ENCODE results near the gene EHHADH. TPM values are rescaled to one million over a fixed set of nuclear protein-coding genes. Genes with fewer than 3 reads are reported as not detected.
A peak's percentile ranks its signal among the peaks of the same experiment; 100 is the strongest.
"Not testable (repeated sequence)": the region's sequence is repeated elsewhere in the genome, so short reads cannot be mapped to it uniquely, and the experiment has no call there.

EHHADH gene
- total and polyA plus RNA-seq, 4 donors: 3.8 to 4.7 (median 4.3) TPM

- Histone ChIP-seq H3K4me3 (ENCODE audit: low read depth, low read length) (no peak overlapping the region), H3K27ac (ENCODE audit: low read depth, low read length) (no peak overlapping the region), H3K4me1 (ENCODE audit: control insufficient read depth, insufficient read depth, low read length) (no peaks in the 10 kb centered on the region), H3K36me3 (ENCODE audit: control insufficient read depth, insufficient read depth, low read length) (no peaks in the 10 kb centered on the region), H3K27me3 (ENCODE audit: control insufficient read depth, insufficient read depth, low read length) (peaks cover 2% of the 10 kb centered on the region), H3K9me3 (ENCODE audit: control insufficient read depth, insufficient read depth, low read length) (peaks cover 3% of the 10 kb centered on the region)
- DNase-seq (ENCODE audit: low read depth in 4 of 6, low spot score in 6 of 6): no peak
- WGBS (ENCODE audit: insufficient coverage): no CpG with 5 or more reads among the region's 1 CpG
Observed at GRCh38 chr3:185257334-185257733, 3.5 kb upstream of the EHHADH start.

- no peak overlapping the region for H3K4me3 ChIP-seq (ENCODE audit: low read depth, low read length)
- DNase-seq (ENCODE audit: low read depth in 4 of 6, low spot score in 6 of 6): no peak
- peaks cover 2% of the 10 kb centered on the region for H3K27me3 ChIP-seq (ENCODE audit: control insufficient read depth, insufficient read depth, low read length)
- 82% methylated on average over 3 of the region's 4 CpGs for WGBS (ENCODE audit: insufficient coverage)
- no peaks in the 10 kb centered on the region for H3K36me3 ChIP-seq (ENCODE audit: control insufficient read depth, insufficient read depth, low read length)
- peaks cover 3% of the 10 kb centered on the region for H3K9me3 ChIP-seq (ENCODE audit: control insufficient read depth, insufficient read depth, low read length)
- no peak overlapping the region for H3K27ac ChIP-seq (ENCODE audit: low read depth, low read length)
- no peaks in the 10 kb centered on the region for H3K4me1 ChIP-seq (ENCODE audit: control insufficient read depth, insufficient read depth, low read length)
Observed at GRCh38 chr3:185254799-185255198, 950 bp upstream of the EHHADH start.

DNA sequence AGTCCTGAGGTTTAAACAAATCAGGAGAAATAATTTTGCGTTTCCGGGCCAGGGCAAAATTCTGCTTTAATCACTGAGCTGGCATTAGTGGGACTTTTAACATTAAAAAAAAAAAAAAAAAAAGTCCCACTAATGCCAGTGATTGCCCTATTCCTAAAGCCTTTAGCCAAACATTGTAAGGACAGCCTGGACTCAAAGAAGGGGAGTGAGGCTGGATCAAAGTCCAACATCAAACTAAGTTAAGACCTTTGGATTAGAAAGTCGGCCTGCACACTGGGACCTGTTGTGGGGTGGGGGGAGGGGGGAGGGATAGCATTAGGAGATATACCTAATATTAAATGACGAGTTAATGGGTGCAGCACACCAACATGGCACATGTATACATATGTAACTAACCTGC lies 716 bp downstream of the EHHADH start:
- not testable (repeated sequence) for H3K27me3 ChIP-seq (ENCODE audit: control insufficient read depth, insufficient read depth, low read length); H3K4me3 ChIP-seq (ENCODE audit: low read depth, low read length); H3K9me3 ChIP-seq (ENCODE audit: control insufficient read depth, insufficient read depth, low read length); DNase-seq (ENCODE audit: low read depth in 4 of 6, low spot score in 6 of 6); H3K36me3 ChIP-seq (ENCODE audit: control insufficient read depth, insufficient read depth, low read length); H3K4me1 ChIP-seq (ENCODE audit: control insufficient read depth, insufficient read depth, low read length); H3K27ac ChIP-seq (ENCODE audit: low read depth, low read length)
- WGBS (ENCODE audit: insufficient coverage): no CpG with 5 or more reads among the region's 4 CpGs

DNA sequence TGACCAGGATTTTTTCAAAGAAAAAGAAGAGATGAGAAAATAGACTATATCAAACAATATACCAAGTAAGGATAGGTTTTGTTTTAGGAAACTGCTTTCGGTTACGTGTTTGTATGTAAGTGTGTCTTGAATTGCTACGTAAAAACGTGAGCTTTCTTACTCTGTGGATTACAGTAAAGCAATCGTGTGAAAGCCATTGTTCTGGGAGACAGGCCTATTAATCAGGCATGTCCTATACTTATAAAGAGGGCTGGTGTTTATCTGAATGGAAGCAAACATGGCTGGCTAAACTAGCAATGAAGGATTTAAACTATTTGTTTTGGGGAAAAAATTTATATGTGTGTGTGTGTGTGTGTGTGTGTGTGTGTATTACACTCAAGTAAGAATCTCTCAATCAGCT lies 2.6 kb downstream of the EHHADH start:
- H3K27ac ChIP-seq (ENCODE audit: low read depth, low read length): no peak overlapping the region
- H3K36me3 ChIP-seq (ENCODE audit: control insufficient read depth, insufficient read depth, low read length): no peaks in the 10 kb centered on the region
- no peaks in the 10 kb centered on the region for H3K4me1 ChIP-seq (ENCODE audit: control insufficient read depth, insufficient read depth, low read length)
- H3K27me3 ChIP-seq (ENCODE audit: control insufficient read depth, insufficient read depth, low read length): peaks cover 2% of the 10 kb centered on the region
- no peak overlapping the region for H3K4me3 ChIP-seq (ENCODE audit: low read depth, low read length)
- no peaks in the 10 kb centered on the region for H3K9me3 ChIP-seq (ENCODE audit: control insufficient read depth, insufficient read depth, low read length)
- 40% methylated on average over 3 of the region's 5 CpGs for WGBS (ENCODE audit: insufficient coverage)
- DNase-seq (ENCODE audit: low read depth in 4 of 6, low spot score in 6 of 6): peak in 1 of 6 donors; percentile 7

DNA sequence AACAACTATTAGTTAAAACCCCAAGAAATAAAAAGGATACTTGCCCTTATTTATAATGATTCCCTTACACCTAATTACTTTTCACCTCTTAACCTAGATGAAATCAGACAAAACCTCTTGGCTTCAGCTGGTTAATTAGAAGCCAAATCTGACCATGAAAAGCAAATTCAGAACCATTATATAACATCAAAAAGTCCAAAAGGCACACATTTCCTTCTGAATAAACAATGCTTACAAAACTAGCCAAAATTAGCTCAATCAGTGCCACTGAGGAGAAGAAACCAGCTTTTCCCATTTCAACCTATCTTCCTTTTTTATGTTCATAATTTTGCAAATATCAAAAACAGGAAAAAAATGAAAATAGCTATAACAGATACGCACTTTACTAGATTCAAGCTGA lies 3.2 kb downstream of the EHHADH start:
- no peaks in the 10 kb centered on the region for H3K4me1 ChIP-seq (ENCODE audit: control insufficient read depth, insufficient read depth, low read length)
- H3K36me3 ChIP-seq (ENCODE audit: control insufficient read depth, insufficient read depth, low read length): no peaks in the 10 kb centered on the region
- DNase-seq (ENCODE audit: low read depth in 4 of 6, low spot score in 6 of 6): no peak
- no CpG with 5 or more reads among the region's 1 CpG for WGBS (ENCODE audit: insufficient coverage)
- no peak overlapping the region for H3K4me3 ChIP-seq (ENCODE audit: low read depth, low read length)
- H3K27ac ChIP-seq (ENCODE audit: low read depth, low read length): no peak overlapping the region
- no peaks in the 10 kb centered on the region for H3K9me3 ChIP-seq (ENCODE audit: control insufficient read depth, insufficient read depth, low read length)
- peaks cover 2% of the 10 kb centered on the region for H3K27me3 ChIP-seq (ENCODE audit: control insufficient read depth, insufficient read depth, low read length)

DNA sequence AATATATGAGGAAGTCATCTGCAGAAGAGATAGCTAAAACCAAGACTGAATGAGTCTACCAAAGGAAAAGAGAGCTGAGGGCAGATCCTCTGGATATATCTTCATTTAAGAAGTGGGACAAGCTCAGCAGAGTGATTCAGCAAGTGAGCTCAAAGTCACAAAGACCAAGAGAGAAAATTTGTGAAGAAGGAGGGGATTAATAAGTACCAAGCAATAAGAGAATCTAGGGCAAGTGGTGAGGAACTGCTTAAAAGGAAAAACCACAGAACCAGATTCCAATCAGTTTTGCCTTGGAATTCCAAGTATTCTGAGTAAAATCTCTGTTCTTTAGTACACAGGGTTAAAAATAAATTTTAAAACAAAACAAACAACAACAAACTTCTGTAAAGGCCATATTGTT lies 3.6 kb downstream of the EHHADH start:
- H3K27me3 ChIP-seq (ENCODE audit: control insufficient read depth, insufficient read depth, low read length): peaks cover 2% of the 10 kb centered on the region
- H3K36me3 ChIP-seq (ENCODE audit: control insufficient read depth, insufficient read depth, low read length): no peaks in the 10 kb centered on the region
- no peak overlapping the region for H3K4me3 ChIP-seq (ENCODE audit: low read depth, low read length)
- DNase-seq (ENCODE audit: low read depth in 4 of 6, low spot score in 6 of 6): no peak
- no peaks in the 10 kb centered on the region for H3K4me1 ChIP-seq (ENCODE audit: control insufficient read depth, insufficient read depth, low read length)
- no peak overlapping the region for H3K27ac ChIP-seq (ENCODE audit: low read depth, low read length)
- H3K9me3 ChIP-seq (ENCODE audit: control insufficient read depth, insufficient read depth, low read length): no peaks in the 10 kb centered on the region

GRCh38 chr3:185242642-185243041 lies 11.2 kb downstream of the EHHADH start:
- H3K9me3 ChIP-seq (ENCODE audit: control insufficient read depth, insufficient read depth, low read length): peaks cover 4% of the 10 kb centered on the region
- WGBS (ENCODE audit: insufficient coverage): 94% methylated on average over 3 of the region's 3 CpGs
- H3K4me3 ChIP-seq (ENCODE audit: low read depth, low read length): no peak overlapping the region
- no peaks in the 10 kb centered on the region for H3K27me3 ChIP-seq (ENCODE audit: control insufficient read depth, insufficient read depth, low read length)
- DNase-seq (ENCODE audit: low read depth in 4 of 6, low spot score in 6 of 6): no peak
- H3K4me1 ChIP-seq (ENCODE audit: control insufficient read depth, insufficient read depth, low read length): no peaks in the 10 kb centered on the region
- no peak overlapping the region for H3K27ac ChIP-seq (ENCODE audit: low read depth, low read length)
- no peaks in the 10 kb centered on the region for H3K36me3 ChIP-seq (ENCODE audit: control insufficient read depth, insufficient read depth, low read length)

DNA sequence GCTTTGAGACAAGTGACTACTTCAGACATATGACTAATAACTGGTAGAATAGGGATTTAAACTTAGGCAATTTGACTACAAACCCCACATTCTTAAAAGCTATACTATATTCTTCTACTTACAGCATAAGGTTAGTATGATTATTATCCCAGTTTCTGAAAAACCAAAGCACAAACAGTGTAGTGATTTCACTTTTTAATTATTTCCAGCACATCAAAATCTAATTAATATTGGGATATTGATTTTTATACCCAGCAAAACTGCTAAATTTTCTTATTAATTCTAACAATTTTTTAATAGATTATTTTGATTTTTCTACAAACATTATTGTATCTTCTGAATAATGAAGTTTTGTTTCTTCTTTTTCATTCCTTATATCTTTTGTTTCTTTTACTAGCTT lies 16.9 kb downstream of the EHHADH start:
- no peak for DNase-seq (ENCODE audit: low read depth in 4 of 6, low spot score in 6 of 6)
- no peaks in the 10 kb centered on the region for H3K27me3 ChIP-seq (ENCODE audit: control insufficient read depth, insufficient read depth, low read length)

DNA sequence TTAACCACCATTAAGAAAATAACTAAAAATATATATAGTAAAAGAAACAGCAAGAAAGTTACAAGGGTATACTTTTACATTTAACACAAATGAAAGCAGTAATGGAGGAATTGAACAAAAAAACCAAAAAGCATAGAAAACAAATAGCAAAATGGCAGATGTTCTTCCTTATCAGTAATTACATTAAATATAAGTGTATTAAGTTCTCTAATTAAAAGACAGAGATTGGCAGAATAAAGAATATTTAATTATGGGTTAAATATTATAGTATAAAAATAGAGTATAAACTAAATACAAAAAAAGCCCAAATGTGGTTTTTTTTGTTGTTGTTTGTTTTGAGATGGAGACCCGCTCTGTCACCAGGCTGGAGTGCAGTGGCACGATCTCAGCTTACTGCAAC lies 20.5 kb downstream of the EHHADH start:
- no peak overlapping the region for H3K27ac ChIP-seq (ENCODE audit: low read depth, low read length)
- no CpG with 5 or more reads among the region's 2 CpGs for WGBS (ENCODE audit: insufficient coverage)
- H3K27me3 ChIP-seq (ENCODE audit: control insufficient read depth, insufficient read depth, low read length): no peaks in the 10 kb centered on the region
- no peaks in the 10 kb centered on the region for H3K36me3 ChIP-seq (ENCODE audit: control insufficient read depth, insufficient read depth, low read length)
- H3K4me3 ChIP-seq (ENCODE audit: low read depth, low read length): no peak overlapping the region
- H3K9me3 ChIP-seq (ENCODE audit: control insufficient read depth, insufficient read depth, low read length): peaks cover 3% of the 10 kb centered on the region
- no peak for DNase-seq (ENCODE audit: low read depth in 4 of 6, low spot score in 6 of 6)
- H3K4me1 ChIP-seq (ENCODE audit: control insufficient read depth, insufficient read depth, low read length): no peaks in the 10 kb centered on the region

More for the DNA sequence above, 16.9 kb downstream of the EHHADH start:
- Histone ChIP-seq H3K9me3 (ENCODE audit: control insufficient read depth, insufficient read depth, low read length) (peaks cover 5% of the 10 kb centered on the region), H3K4me1 (ENCODE audit: control insufficient read depth, insufficient read depth, low read length) (no peaks in the 10 kb centered on the region), H3K27ac (ENCODE audit: low read depth, low read length) (no peak overlapping the region), H3K4me3 (ENCODE audit: low read depth, low read length) (no peak overlapping the region), H3K36me3 (ENCODE audit: control insufficient read depth, insufficient read depth, low read length) (no peaks in the 10 kb centered on the region)

DNA sequence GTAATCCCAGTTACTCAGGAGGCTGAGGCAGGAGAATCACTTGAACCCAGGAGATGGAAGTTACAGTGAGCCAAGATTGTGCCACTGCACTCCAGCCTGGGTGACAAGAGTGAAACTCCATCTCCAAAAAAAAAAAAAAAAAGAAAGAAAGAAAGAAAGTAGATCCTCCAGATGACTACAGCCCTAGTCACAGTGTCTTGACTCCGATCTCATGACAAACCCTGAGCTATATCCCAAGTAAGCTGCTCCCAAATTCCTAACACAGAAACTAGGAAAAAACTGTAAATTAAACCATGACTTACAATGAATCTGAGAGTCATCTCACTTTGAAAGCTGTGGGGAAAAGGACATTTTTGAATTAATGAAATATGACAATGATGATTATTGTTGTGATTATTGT lies 27.3 kb downstream of the EHHADH start:
- not testable (repeated sequence) for H3K27me3 ChIP-seq (ENCODE audit: control insufficient read depth, insufficient read depth, low read length); DNase-seq (ENCODE audit: low read depth in 4 of 6, low spot score in 6 of 6)
- no CpG with 5 or more reads among the region's 1 CpG for WGBS (ENCODE audit: insufficient coverage)

DNA sequence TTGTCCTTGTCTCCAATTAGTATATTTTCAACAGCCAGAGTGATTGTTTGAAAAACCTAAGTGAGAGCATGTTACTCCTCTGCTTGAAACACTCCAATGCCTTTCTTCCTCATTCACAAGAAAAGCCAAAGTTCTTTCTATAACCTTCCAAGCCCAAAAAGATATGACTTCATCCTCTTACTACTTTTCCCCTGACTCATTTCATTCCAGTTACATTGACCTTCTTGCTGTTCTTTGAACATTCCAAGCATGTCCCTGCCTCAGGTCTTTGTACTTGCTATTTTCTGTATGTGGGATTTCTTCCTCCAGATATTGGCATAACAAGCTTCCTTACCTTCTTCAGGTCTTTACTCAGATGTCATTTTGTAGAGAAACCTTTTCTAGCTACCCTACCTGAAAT lies 28.3 kb downstream of the EHHADH start:
- Histone ChIP-seq H3K4me3 (ENCODE audit: low read depth, low read length) (no peak overlapping the region), H3K27ac (ENCODE audit: low read depth, low read length) (no peak overlapping the region), H3K36me3 (ENCODE audit: control insufficient read depth, insufficient read depth, low read length) (no peaks in the 10 kb centered on the region), H3K4me1 (ENCODE audit: control insufficient read depth, insufficient read depth, low read length) (no peaks in the 10 kb centered on the region), H3K9me3 (ENCODE audit: control insufficient read depth, insufficient read depth, low read length) (no peaks in the 10 kb centered on the region), H3K27me3 (ENCODE audit: control insufficient read depth, insufficient read depth, low read length) (no peaks in the 10 kb centered on the region)
- DNase-seq (ENCODE audit: low read depth in 4 of 6, low spot score in 6 of 6): no peak

More for the DNA sequence above, 27.3 kb downstream of the EHHADH start:
- not testable (repeated sequence) for H3K4me3 ChIP-seq (ENCODE audit: low read depth, low read length); H3K9me3 ChIP-seq (ENCODE audit: control insufficient read depth, insufficient read depth, low read length); H3K27ac ChIP-seq (ENCODE audit: low read depth, low read length); H3K4me1 ChIP-seq (ENCODE audit: control insufficient read depth, insufficient read depth, low read length); H3K36me3 ChIP-seq (ENCODE audit: control insufficient read depth, insufficient read depth, low read length)

Data from spinal cord (tissue), 10 donors.